Ectodermal cell (in vitro differentiated cells): ENCODE results near the gene ARHGEF10L.

Source experiments
- H3K27ac ChIP-seq: 2 replicates; pipeline ENCODE4 v1.7.0; 2013; ENCODE audit warnings: mild to moderate bottlenecking, low read depth, low read length; ENCODE audit not compliant: insufficient read depth, poor library complexity, severe bottlenecking
- H3K27me3 ChIP-seq: 2 replicates; pipeline ENCODE4 v1.7.0; 2013; ENCODE audit warnings: mild to moderate bottlenecking, low read length; ENCODE audit not compliant: insufficient read depth, control insufficient read depth, poor library complexity, severe bottlenecking
- H3K36me3 ChIP-seq: one replicate; pipeline ENCODE4 v1.7.0; 2013; ENCODE audit warnings: low read length; ENCODE audit not compliant: control insufficient read depth, insufficient read depth
- H3K4me1 ChIP-seq: one replicate; pipeline ENCODE4 v1.7.0; 2013; ENCODE audit warnings: low read length; ENCODE audit not compliant: control insufficient read depth, insufficient read depth
- H3K4me3 ChIP-seq: 2 replicates; pipeline ENCODE4 v1.7.0; 2013; ENCODE audit warnings: low read depth, low read length, control low read depth; ENCODE audit not compliant: insufficient read depth
- H3K9me3 ChIP-seq: 2 replicates; pipeline ENCODE4 v1.7.0; 2013; ENCODE audit warnings: mild to moderate bottlenecking, low read length, moderate library complexity; ENCODE audit not compliant: control insufficient read depth
- WGBS, 2 experiments: methylation state at CpG; one replicate each; pipeline ENCODE4 v1.1.7; 2013; ENCODE audit warnings: missing lambda C conversion rate in 2 of 2; 5-methylcytosine and 5-hydroxymethylcytosine counted together

Gene ARHGEF10L

DNA sequence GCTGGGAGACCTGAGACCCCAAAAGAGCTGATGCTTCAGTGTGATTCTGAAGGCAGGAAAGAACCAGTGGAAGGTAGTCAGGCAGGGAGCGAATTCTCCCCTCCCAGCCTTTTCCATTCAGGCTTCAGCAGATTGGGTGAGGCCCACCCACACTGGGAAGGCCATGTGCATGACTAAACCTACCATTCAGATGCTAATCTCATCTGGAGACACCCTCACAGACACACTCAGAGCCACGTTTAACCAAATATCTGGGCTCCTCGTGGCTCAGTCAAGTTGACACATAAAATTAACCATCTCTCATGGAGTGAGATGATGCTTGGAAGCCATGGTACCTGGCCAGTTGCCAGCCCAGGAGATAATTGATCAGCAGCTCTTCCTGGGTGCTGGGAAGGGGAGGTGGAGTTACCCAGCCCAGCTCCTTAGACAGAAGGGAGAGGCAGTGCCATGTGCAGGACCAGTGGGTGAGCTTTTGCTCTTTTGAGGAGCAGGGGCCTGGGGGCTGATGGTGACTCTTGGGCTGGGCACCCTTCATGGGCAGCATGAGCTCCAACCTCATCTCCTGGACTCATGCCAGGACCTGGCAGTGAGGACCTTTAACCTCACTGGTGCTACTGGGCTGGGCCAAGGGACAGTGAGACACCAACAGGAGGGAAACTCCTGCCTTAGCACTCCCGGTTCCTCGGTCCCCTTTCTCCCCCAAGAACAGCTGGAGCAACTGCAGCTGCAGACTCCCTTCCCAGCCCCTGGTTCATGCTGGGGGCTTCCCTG, 126.6 kb downstream of the ARHGEF10L start:
- WGBS, 2 experiments, result 79 to 83% methylated on average over 5 of the region's 5 CpGs
- Histone ChIP-seq H3K4me1 (peaks cover 4% of the 10 kb centered on the region), H3K27me3 (no peaks in the 10 kb centered on the region), H3K9me3 (no peaks in the 10 kb centered on the region), H3K27ac (no peak overlapping the region), H3K36me3 (peaks cover 6% of the 10 kb centered on the region), H3K4me3 (no peak overlapping the region)

DNA sequence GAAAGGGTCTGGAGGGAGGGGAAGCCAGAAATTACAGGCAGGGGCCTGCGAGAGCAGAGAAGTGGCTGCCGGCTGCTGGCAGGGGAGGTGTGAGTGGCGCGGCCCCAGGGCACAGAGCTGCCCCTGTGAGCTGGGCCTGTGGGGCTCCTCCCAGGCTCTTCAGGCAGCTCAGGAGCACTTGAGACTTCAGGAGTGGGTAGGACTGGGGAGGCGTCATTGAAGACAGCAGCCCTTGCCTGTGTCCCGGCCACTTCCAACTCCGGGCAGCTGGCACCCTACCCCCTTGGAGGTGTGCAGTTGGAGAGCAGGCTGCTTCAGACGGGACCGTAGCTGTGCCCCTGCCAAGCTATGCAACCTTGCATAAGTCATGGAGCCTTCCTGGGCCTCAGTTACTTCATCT, 128.1 kb downstream of the ARHGEF10L start:
- no peak overlapping the region for H3K4me3 ChIP-seq
- H3K27ac ChIP-seq, result no peak overlapping the region
- no peaks in the 10 kb centered on the region for H3K27me3 ChIP-seq
- 93 to 94% methylated on average over 9 of the region's 9 CpGs for WGBS, 2 experiments
- H3K36me3 ChIP-seq, result peaks cover 6% of the 10 kb centered on the region
- peaks cover 17% of the 10 kb centered on the region for H3K4me1 ChIP-seq
- H3K9me3 ChIP-seq, result no peaks in the 10 kb centered on the region

DNA sequence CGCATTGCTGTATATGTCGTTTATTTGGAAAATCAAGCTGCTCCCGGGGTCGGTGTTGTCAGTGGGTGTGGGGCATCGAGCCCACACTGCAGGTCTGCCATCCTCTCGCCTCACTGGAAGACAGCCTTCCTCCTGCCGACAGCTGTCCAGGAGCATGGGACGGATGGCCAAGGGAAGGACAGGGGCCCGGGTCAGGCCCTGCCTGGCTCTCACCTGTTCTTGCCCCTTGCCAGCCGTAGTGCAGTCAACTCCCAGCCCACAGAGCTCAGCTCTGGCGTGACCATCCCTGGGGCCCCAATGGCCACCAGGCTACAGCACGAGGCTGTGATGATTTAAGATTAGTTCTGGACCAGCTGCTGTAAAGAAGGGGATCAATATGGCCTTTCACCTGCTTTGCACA, 128.7 kb downstream of the ARHGEF10L start:
- Histone ChIP-seq H3K4me1 (peaks cover 23% of the 10 kb centered on the region), H3K4me3 (no peak overlapping the region), H3K27me3 (no peaks in the 10 kb centered on the region), H3K36me3 (peaks cover 6% of the 10 kb centered on the region), H3K9me3 (no peaks in the 10 kb centered on the region), H3K27ac (no peak overlapping the region)
- WGBS, 2 experiments, result 94 to 95% methylated on average over 12 of the region's 12 CpGs

DNA sequence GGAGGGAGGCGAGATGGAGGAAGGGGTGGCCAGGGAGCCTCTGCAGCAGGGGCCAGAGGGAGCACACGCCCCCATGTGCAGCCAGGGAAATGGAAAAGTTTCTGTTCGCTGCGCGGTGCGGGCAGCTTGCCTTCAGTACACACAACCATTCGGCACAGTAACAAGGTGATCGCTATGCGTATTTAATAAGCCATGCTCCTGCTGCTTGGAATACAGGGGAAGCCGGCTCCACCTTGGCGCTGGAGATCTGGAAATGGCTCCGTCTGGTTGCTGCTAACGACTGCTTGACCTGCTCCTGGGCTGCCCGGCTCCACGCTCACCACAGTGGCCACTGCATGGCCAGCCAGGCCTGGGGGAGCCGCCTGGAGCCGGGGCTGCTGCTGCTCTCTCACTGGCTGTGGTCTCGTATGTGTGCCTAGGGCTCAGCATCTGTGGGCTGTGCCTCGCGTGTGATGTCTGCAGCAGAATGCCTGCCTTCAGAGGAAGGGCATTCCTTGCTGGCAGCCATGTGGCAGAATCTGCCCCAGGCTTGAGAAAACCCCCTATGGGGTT, 129.2 kb downstream of the ARHGEF10L start:
- 93 to 95% methylated on average over 20 of the region's 20 CpGs for WGBS, 2 experiments
- Histone ChIP-seq H3K9me3 (no peaks in the 10 kb centered on the region), H3K36me3 (peaks cover 6% of the 10 kb centered on the region), H3K27ac (no peak overlapping the region), H3K4me1 (peaks cover 26% of the 10 kb centered on the region), H3K27me3 (no peaks in the 10 kb centered on the region), H3K4me3 (no peak overlapping the region)

DNA sequence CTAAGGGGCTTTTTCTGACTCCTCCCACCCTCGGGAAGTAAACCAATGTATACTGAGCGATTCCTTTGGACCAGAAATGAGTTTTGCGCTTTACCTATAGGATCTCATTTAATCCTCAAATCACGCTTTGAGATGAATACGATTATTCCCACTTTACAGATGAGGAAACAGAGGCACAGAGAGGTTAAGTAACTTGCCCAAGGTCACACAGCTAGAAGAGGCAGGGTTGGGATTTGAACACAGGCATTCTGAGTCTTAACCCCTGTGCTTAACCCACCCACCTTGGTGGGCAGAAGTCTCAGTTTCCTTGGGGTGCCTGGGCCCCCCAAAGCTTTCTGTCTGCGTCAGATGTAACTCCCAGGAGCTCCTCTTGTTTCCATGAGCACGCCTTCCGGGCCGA, 129.8 kb downstream of the ARHGEF10L start:
- 94 to 95% methylated on average over 9 of the region's 9 CpGs for WGBS, 2 experiments
- no peaks in the 10 kb centered on the region for H3K27me3 ChIP-seq
- H3K36me3 ChIP-seq, result peaks cover 6% of the 10 kb centered on the region
- H3K4me1 ChIP-seq, result peaks cover 26% of the 10 kb centered on the region
- no peak overlapping the region for H3K4me3 ChIP-seq
- H3K9me3 ChIP-seq, result no peaks in the 10 kb centered on the region
- H3K27ac ChIP-seq, result no peak overlapping the region

DNA sequence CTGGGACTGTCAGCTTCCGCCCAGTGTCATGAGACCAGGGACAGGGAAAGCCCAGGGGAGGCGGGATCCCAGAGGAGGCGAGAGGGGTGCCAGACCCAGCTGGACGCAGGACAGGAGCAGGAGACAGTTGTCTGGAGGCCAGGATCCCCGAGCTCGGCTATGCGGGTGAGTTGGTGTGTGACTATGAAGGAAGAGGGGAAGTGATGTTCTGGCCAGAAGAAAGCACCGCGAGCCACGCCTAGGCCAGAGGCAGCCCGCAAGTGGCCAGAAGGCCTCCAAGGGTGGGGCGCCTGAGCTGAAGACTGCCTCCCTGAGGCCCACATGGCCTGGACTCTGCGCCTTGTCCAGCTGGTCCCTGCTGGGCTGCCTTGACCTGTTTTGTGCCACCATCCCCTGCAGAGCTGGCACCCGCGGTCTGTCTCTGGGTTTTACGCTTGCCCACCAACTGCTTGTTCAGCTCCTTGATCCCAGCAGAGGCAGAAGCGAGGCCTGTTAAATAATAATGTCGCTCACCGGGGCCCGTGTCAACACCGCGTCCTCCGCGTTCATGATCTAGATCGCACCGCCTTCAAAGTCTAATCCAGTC, 130.5 kb downstream of the ARHGEF10L start:
- peaks cover 26% of the 10 kb centered on the region for H3K4me1 ChIP-seq
- H3K27ac ChIP-seq, result no peak overlapping the region
- no peaks in the 10 kb centered on the region for H3K27me3 ChIP-seq
- 95% methylated on average over 26 of the region's 26 CpGs for WGBS, 2 experiments
- no peaks in the 10 kb centered on the region for H3K9me3 ChIP-seq
- H3K36me3 ChIP-seq, result peaks cover 1% of the 10 kb centered on the region
- H3K4me3 ChIP-seq, result no peak overlapping the region

DNA sequence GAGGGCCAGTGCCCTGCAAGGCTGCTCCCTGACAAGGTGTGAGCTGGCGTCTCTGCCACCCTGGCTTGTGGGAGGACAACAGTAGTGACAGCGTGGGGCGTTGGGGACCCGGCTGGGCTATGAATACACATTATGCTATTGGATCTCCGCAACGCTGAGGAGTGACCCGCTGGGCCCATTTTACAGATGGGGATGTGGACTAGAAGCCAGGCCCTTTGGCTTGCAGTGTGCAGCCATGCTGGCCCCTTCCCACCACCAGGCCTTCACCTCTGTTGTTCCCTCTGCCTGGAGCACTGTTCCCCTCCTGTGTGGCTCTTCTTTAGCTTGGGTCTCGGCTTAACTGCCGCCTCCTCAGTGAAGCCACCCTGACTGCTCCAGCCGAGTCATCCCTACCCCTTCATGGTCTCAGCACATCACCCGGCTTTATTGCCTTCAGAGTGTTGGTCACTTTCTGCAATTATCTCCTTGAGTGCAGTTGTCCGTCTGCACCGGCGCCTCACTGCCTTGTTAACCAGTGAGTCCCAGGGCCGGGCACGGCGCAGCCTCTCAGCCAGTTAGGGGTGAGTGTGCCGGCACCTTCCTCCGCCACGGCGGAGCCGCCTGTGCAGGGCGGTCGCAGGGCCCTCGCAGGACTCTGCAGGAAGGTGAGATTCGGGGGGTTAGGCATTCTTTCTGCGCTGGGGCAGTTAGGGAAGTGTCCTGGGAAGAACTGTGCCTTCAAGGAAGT, 131.3 kb downstream of the ARHGEF10L start:
- Histone ChIP-seq H3K36me3 (no peaks in the 10 kb centered on the region), H3K27me3 (no peaks in the 10 kb centered on the region), H3K4me1 (peaks cover 26% of the 10 kb centered on the region), H3K4me3 (no peak overlapping the region), H3K9me3 (no peaks in the 10 kb centered on the region), H3K27ac (peak overlapping the region; percentile 36)
- WGBS, 2 experiments, result 90 to 92% methylated on average over 27 of the region's 27 CpGs

DNA sequence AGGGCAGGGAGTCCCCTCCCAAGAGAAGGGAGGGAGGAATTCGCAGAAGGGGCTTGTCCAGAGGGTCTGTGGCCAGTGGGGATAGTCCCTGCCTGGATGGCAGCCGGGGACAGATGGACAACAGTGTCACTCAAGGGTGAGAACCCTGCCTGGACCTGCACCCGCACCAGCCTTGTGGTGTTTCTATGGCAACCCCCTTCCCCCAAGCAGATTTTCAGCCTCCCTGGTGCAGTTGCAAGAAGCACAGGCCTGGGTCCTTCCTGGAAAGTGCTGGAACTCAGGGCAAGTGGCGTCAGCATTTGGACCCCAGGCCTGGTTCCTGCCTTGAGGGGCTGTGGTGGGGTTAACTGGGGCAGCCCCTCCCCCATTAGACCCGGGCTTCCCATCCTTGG, 131.8 kb downstream of the ARHGEF10L start:
- H3K4me1 ChIP-seq, result peaks cover 26% of the 10 kb centered on the region
- no peaks in the 10 kb centered on the region for H3K27me3 ChIP-seq
- peak overlapping the region; percentile 81 for H3K27ac ChIP-seq
- no peaks in the 10 kb centered on the region for H3K36me3 ChIP-seq
- 65 to 67% methylated on average over 5 of the region's 5 CpGs for WGBS, 2 experiments
- no peak overlapping the region for H3K4me3 ChIP-seq
- no peaks in the 10 kb centered on the region for H3K9me3 ChIP-seq

DNA sequence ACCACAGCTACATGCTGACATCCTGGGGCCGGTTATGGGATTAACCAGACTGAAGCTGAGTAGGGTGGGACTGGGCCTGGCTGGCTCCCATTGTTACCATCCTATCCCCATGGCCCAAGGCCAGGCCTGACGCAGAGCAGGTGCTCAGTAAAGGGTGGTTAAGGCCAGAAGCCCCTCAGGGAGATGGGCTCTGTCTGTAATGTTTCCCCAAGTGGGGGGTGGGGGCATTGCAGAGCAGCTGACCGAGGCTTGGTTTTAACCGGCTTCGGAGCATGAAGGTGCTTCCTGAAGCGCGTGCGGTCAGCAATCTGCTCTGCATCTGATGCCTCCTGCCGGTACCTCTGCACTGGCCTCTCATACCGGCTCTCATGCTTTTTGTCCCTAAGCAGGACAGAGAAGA, 132.2 kb downstream of the ARHGEF10L start:
- Histone ChIP-seq H3K4me1 (peaks cover 26% of the 10 kb centered on the region), H3K27ac (peak overlapping the region; percentile 81)

DNA sequence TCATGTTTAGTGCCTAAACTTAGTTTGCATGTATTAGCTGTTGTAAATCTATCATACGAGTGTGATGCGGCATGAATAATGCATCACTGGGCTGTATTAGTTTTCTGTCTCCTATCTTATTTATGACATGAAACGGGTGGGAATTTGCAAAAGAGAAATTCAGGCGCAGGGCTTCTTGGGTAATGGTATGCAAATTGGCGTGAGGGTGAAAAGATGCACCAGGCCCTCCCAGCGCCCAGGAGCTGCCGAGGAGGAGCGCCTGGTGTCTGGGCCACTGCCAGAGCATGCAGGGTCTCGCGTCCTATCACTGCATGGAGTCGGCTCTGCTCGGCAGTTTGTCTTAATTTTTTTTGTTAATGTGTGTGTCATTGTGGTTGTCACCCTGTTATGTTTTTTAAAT, 132.7 kb downstream of the ARHGEF10L start:
- Histone ChIP-seq H3K27ac (no peak overlapping the region), H3K4me1 (peaks cover 26% of the 10 kb centered on the region), H3K4me3 (no peak overlapping the region), H3K9me3 (no peaks in the 10 kb centered on the region), H3K27me3 (no peaks in the 10 kb centered on the region), H3K36me3 (no peaks in the 10 kb centered on the region)
- 74 to 76% methylated on average over 12 of the region's 12 CpGs for WGBS, 2 experiments

More for the DNA sequence above, 132.2 kb downstream of the ARHGEF10L start:
- no peaks in the 10 kb centered on the region for H3K9me3 ChIP-seq
- no peaks in the 10 kb centered on the region for H3K36me3 ChIP-seq
- WGBS, 2 experiments, result 38 to 49% methylated on average over 10 of the region's 10 CpGs
- no peaks in the 10 kb centered on the region for H3K27me3 ChIP-seq
- H3K4me3 ChIP-seq, result no peak overlapping the region
